Psoas muscle (tissue), 8 donors: ENCODE measurements around the gene GRK5. TPM values are rescaled to one million over a fixed set of nuclear protein-coding genes. Genes with fewer than 3 reads are reported as not detected.

ENCODE experiments used
- ATAC-seq, 4 donors: fragments of 200-7000 bp; cut with Tn5 transposase; one replicate each; pipeline ENCODE4 v1.9.1; 2020; ENCODE audit warnings: moderate library complexity in 3 of 4, mild to moderate bottlenecking in 2 of 4
- DNase-seq, 2 donors: peaks; one replicate each; pipeline ENCODE4 v3.0.0-alpha.2; 2020
- H3K27ac ChIP-seq: fragments of 200-600 bp; one replicate; pipeline ENCODE4 v1.8.0; 2022
- H3K27me3 ChIP-seq, 3 donors: fragments of 200-600 bp in 1 of 3; one replicate each; pipeline versions ENCODE4 v1.6.1 to v1.8.0; 2013 to 2022; ENCODE audit warnings: low read length in 2 of 3, mild to moderate bottlenecking in 2 of 3, moderate library complexity in 1 of 3; ENCODE audit not compliant: insufficient read depth in 3 of 3
- H3K36me3 ChIP-seq, 2 donors: fragments of 200-600 bp in 1 of 2; one replicate each; pipeline versions ENCODE4 v1.6.1 to v1.8.0; 2013 to 2022; ENCODE audit warnings: low read depth in 1 of 2, mild to moderate bottlenecking in 1 of 2, moderate library complexity in 1 of 2; ENCODE audit not compliant: insufficient read depth in 1 of 2
- H3K4me1 ChIP-seq: fragments of 200-600 bp; one replicate; pipeline ENCODE4 v1.8.0; 2022
- H3K4me3 ChIP-seq: fragments of 200-600 bp; one replicate; pipeline ENCODE4 v1.8.0; 2022; ENCODE audit warnings: mild to moderate bottlenecking
- H3K9me3 ChIP-seq: fragments of 200-600 bp; one replicate; pipeline ENCODE4 v1.8.0; 2022
- CTCF ChIP-seq: fragments of 200-600 bp; IDR thresholded peaks from one replicate; pipeline ENCODE4 v1.8.0; 2022; ENCODE audit warnings: antibody characterized with exemption
- WGBS, 3 donors: extraction: QIAGEN DNeasy Blood & Tissue Kit; methylation state at CpG; one replicate each; pipeline versions ENCODE4 v1.1.6 to v1.1.7; 2013; 5-methylcytosine and 5-hydroxymethylcytosine counted together
- intact Hi-C, 2 donors: fragments of 100-400 bp; cut with DNase I; formaldehyde crosslinking; loops; one replicate each; pipeline versions ENCODE4 v1.11.0 to v1.14.2; 2022
- polyA plus RNA-seq, 3 donors: library from polyadenylated mRNA; stranded (reverse); fragments of 200-250 nt; gene quantifications; one replicate each; pipeline ENCODE4 v1.2.3, GENCODE V29; 2013
- total RNA-seq, 4 donors: library from RNA; stranded (reverse); fragmentation: NEBNext Ultra II Directional in 2 of 4; extraction: Animal tissue kit (Norgen Biotek cat#: 25700) in 2 of 4; gene quantifications; one replicate each; pipeline versions ENCODE4 v1.2.1 to v1.2.4, GENCODE V29; 2021 to 2023
- donor health status: healthy with polysubstance abuse.
- donor health status: DM: no; HTN: no; CAD: no; lungs with moderate emphysema.
- donor health status: Bipolar disorder and iron deficiency.
- donor health status: healthy.
- donor health status: DM: yes; HTN: yes; CAD: no.
- donor health status: DM: no; HTN: no; CAD: no.
- donor health status: DM: no; HTN: no; CAD: no.
- donor health status: DM: yes; HTN: yes; CAD: no.

GRK5 gene
- total and polyA plus RNA-seq, 7 donors = 7.0 to 15.5 (median 8.0) TPM

GRCh38 chr10:119305860-119306513, 98.6 kb downstream of the GRK5 start:
- Histone ChIP-seq H3K4me3 (no peak overlapping the region), H3K36me3 (no peaks in the 10 kb centered on the region), H3K27me3 (no peaks in the 10 kb centered on the region), H3K27ac (peak overlapping the region; percentile 63), H3K9me3 (no peaks in the 10 kb centered on the region), H3K4me1 (no peaks in the 10 kb centered on the region)
- whole genome bisulfite sequencing, 3 donors = 38 to 51% (median 48%) methylated on average over 11 of the region's 11 CpGs
- TF ChIP-seq CTCF = no peak
- peak; percentile 70 to 80 for DNase-seq
- ATAC-seq = peak in 3 of 4 donors; percentile 62 to 81 (median 78)
- intact Hi-C loops = no loop called here

- DNase-seq = peak in 1 of 2 donors; percentile 39
- TF ChIP-seq CTCF = no peak
- no peaks in the 10 kb centered on the region for H3K36me3 ChIP-seq
- H3K4me3 ChIP-seq = no peak overlapping the region
- 58 to 72% (median 67%) methylated on average over 9 of the region's 9 CpGs for WGBS, 3 donors
- peak in 2 of 4 donors; percentile 37 to 41 for ATAC-seq
- H3K4me1 ChIP-seq = no peaks in the 10 kb centered on the region
- no peaks in the 10 kb centered on the region for H3K9me3 ChIP-seq
- intact Hi-C loops = no loop called here
- peak overlapping the region; percentile 36 for H3K27ac ChIP-seq
- no peaks in the 10 kb centered on the region for H3K27me3 ChIP-seq
Measured at GRCh38 chr10:119306514-119306951, 99.2 kb downstream of the GRK5 start.

- 90 to 93% (median 92%) methylated on average over 4 of the region's 4 CpGs for WGBS, 3 donors
- Histone ChIP-seq H3K27me3 (no peaks in the 10 kb centered on the region), H3K4me1 (no peaks in the 10 kb centered on the region), H3K9me3 (no peaks in the 10 kb centered on the region), H3K36me3 (no peaks in the 10 kb centered on the region), H3K27ac (no peak overlapping the region), H3K4me3 (no peak overlapping the region)
- DNase-seq (no peak), ATAC-seq (no peak)
- no peak for TF ChIP-seq CTCF
- intact Hi-C loops = no loop called here
Measured at GRCh38 chr10:119306986-119307392, 99.6 kb downstream of the GRK5 start.

GRCh38 chr10:119308089-119308488, 100.7 kb downstream of the GRK5 start:
- WGBS, 3 donors = 93 to 97% (median 96%) methylated on average over 12 of the region's 12 CpGs
- H3K4me1 ChIP-seq = no peaks in the 10 kb centered on the region
- intact Hi-C loops = no loop called here
- no peaks in the 10 kb centered on the region for H3K9me3 ChIP-seq
- no peak overlapping the region for H3K27ac ChIP-seq
- DNase-seq (peak in 1 of 2 donors; percentile 41), ATAC-seq (no peak)
- TF ChIP-seq CTCF = no peak
- no peak overlapping the region for H3K4me3 ChIP-seq
- H3K36me3 ChIP-seq = no peaks in the 10 kb centered on the region
- H3K27me3 ChIP-seq = no peaks in the 10 kb centered on the region
